GM21723 (cell line): ENCODE measurements around the gene CMTM5.
"Not testable (repeated sequence)": the region's sequence is repeated elsewhere in the genome, so short reads cannot be mapped to it uniquely, and the experiment has no call there.

ENCODE experiments used
- ATAC-seq: cut with Tn5 transposase; IDR thresholded peaks from one replicate; pipeline ENCODE4 v1.9.1; 2021; ENCODE audit warnings: mild to moderate bottlenecking, moderate library complexity; ENCODE audit not compliant: unreplicated experiment

CMTM5 gene

GRCh38 chr14:23411563-23412525 is 35.0 kb downstream of the CMTM5 start:
- ATAC-seq = no peak

- ATAC-seq = no peak
Observed at GRCh38 chr14:23413681-23414080, 36.8 kb downstream of the CMTM5 start.

- ATAC-seq = no peak
Observed at GRCh38 chr14:23414254-23414653, 37.4 kb downstream of the CMTM5 start.

GRCh38 chr14:23414906-23415820 is 38.3 kb downstream of the CMTM5 start:
- no peak for ATAC-seq

GRCh38 chr14:23415821-23416778 is 39.3 kb downstream of the CMTM5 start:
- no peak for ATAC-seq

- no peak for ATAC-seq
Observed at GRCh38 chr14:23416801-23417200, 40.0 kb downstream of the CMTM5 start.

GRCh38 chr14:23417269-23417668 is 40.4 kb downstream of the CMTM5 start:
- ATAC-seq = not testable (repeated sequence)

GRCh38 chr14:23418021-23418420 is 41.2 kb downstream of the CMTM5 start:
- ATAC-seq = no peak

GRCh38 chr14:23419646-23420045 is 42.8 kb downstream of the CMTM5 start:
- not testable (repeated sequence) for ATAC-seq

- no peak for ATAC-seq
Observed at GRCh38 chr14:23421594-23421993, 44.7 kb downstream of the CMTM5 start.

GRCh38 chr14:23423657-23424056 is 46.8 kb downstream of the CMTM5 start:
- ATAC-seq = no peak

- no peak for ATAC-seq
Observed at GRCh38 chr14:23425169-23425568, 48.3 kb downstream of the CMTM5 start.

- ATAC-seq = not testable (repeated sequence)
Observed at GRCh38 chr14:23425798-23426197, 49.0 kb downstream of the CMTM5 start.

- no peak for ATAC-seq
Observed at GRCh38 chr14:23428686-23429495, 52.0 kb downstream of the CMTM5 start.
